GM23338 (cell line): Measurements from ENCODE around the gene FBXO41. TPM values are rescaled to one million over a fixed set of nuclear protein-coding genes. Genes with fewer than 3 reads are reported as not detected.

Experiments
- ATAC-seq: fragments of 200-7000 bp; cut with Tn5 transposase; 3 replicates; pipeline ENCODE4 v1.9.1; 2020
- DNase-seq: peaks from one replicate; pipeline ENCODE4 v3.0.0-alpha.2; 2015; ENCODE audit warnings: low spot score
- H2AFZ ChIP-seq: fragments of 200-600 bp; sonication (generic); 2 replicates; pipeline ENCODE4 v1.8.0; 2016; ENCODE audit warnings: antibody characterized with exemption, mild to moderate bottlenecking, moderate library complexity
- H3F3A ChIP-seq: fragments of 200-600 bp; sonication (generic); replicated peaks from 2 replicates; pipeline ENCODE4 v1.8.0; 2017; ENCODE audit warnings: antibody characterized with exemption, mixed run types, low read depth
- H3K27ac ChIP-seq: fragments of 200-600 bp; sonication (generic); 2 replicates; pipeline ENCODE4 v1.6.1; 2016; ENCODE audit warnings: low read depth
- H3K27me3 ChIP-seq: fragments of 200-600 bp; sonication (generic); 2 replicates; pipeline ENCODE4 v1.8.0; 2016; ENCODE audit warnings: mild to moderate bottlenecking, mixed run types, moderate library complexity; ENCODE audit not compliant: insufficient read depth
- H3K36me3 ChIP-seq: fragments of 200-600 bp; sonication (generic); 2 replicates; pipeline ENCODE4 v1.8.0; 2016; ENCODE audit warnings: mild to moderate bottlenecking; ENCODE audit not compliant: insufficient read depth
- H3K4me1 ChIP-seq: fragments of 200-600 bp; sonication (generic); 2 replicates; pipeline ENCODE4 v1.8.0; 2016; ENCODE audit warnings: mild to moderate bottlenecking, moderate library complexity; ENCODE audit not compliant: insufficient read depth
- H3K4me2 ChIP-seq: fragments of 200-600 bp; sonication (generic); 2 replicates; pipeline ENCODE4 v1.7.1; 2017; ENCODE audit warnings: mixed run types
- H3K4me3 ChIP-seq: fragments of 200-600 bp; sonication (generic); 2 replicates; pipeline ENCODE4 v1.6.1; 2016; ENCODE audit warnings: mixed run types
- H3K79me2 ChIP-seq: fragments of 200-600 bp; sonication (generic); replicated peaks from 2 replicates; pipeline ENCODE4 v1.8.0; 2017; ENCODE audit warnings: mild to moderate bottlenecking; ENCODE audit not compliant: insufficient read depth
- H3K9me2 ChIP-seq: fragments of 200-600 bp; sonication (generic); 2 replicates; pipeline ENCODE4 v1.8.0; 2017; ENCODE audit not compliant: insufficient read depth
- H4K20me1 ChIP-seq: fragments of 200-600 bp; sonication (generic); replicated peaks from 2 replicates; pipeline ENCODE4 v1.8.0; 2017; ENCODE audit warnings: mild to moderate bottlenecking; ENCODE audit not compliant: insufficient read depth
- H3K27ac Mint-ChIP-seq: 2 replicates; pipeline ENCODE4 v1.8.0; 2020; ENCODE audit warnings: inconsistent platforms, mild to moderate bottlenecking, moderate library complexity, mixed read lengths
- H3K27me3 Mint-ChIP-seq: 3 replicates; pipeline ENCODE4 v1.8.0; 2022; ENCODE audit warnings: low read depth, mild to moderate bottlenecking, moderate library complexity, mixed read lengths, inconsistent platforms; ENCODE audit not compliant: insufficient read depth, poor library complexity
- H3K36me3 Mint-ChIP-seq: 3 replicates; pipeline ENCODE4 v1.8.0; 2021; ENCODE audit warnings: low read depth, mild to moderate bottlenecking, inconsistent platforms, moderate library complexity, mixed read lengths
- H3K4me1 Mint-ChIP-seq: 3 replicates; pipeline ENCODE4 v1.8.0; 2020; ENCODE audit warnings: mild to moderate bottlenecking, inconsistent platforms, mixed read lengths
- H3K4me3 Mint-ChIP-seq: 3 replicates; pipeline ENCODE4 v1.8.0; 2021; ENCODE audit warnings: moderate library complexity, mild to moderate bottlenecking, inconsistent platforms, mixed read lengths
- H3K9me3 Mint-ChIP-seq: 3 replicates; pipeline ENCODE4 v1.8.0; 2020; ENCODE audit warnings: moderate library complexity, mild to moderate bottlenecking, inconsistent platforms, mixed read lengths
- CREB1 ChIP-seq: fragments of 250-450 bp; sonication (Bioruptor Pico); IDR thresholded peaks from 2 replicates; pipeline ENCODE4 v1.5.0; 2020; ENCODE audit warnings: low read depth, mild to moderate bottlenecking, moderate library complexity
- CTCF ChIP-seq, 2 experiments: fragments of 200-600 bp in 1 of 2; sonication (generic) in 1 of 2; conservative IDR thresholded peaks; 2 replicates each; pipeline versions ENCODE4 v1.5.1 to v1.6.1; 2016 to 2017; ENCODE audit warnings: antibody characterized with exemption in 2 of 2, low read depth in 2 of 2, mild to moderate bottlenecking in 2 of 2, moderate library complexity in 1 of 2
- ETS1 ChIP-seq: IDR thresholded peaks from 2 replicates; pipeline ENCODE4 v1.6.1; 2016; ENCODE audit warnings: antibody characterized with exemption
- EZH2 ChIP-seq: fragments of 200-600 bp; sonication (generic); IDR thresholded peaks from one replicate; pipeline ENCODE4 v1.8.0; 2017; ENCODE audit warnings: antibody characterized with exemption, mild to moderate bottlenecking, low read depth; ENCODE audit not compliant: unreplicated experiment
- EZH2phosphoT487 ChIP-seq: fragments of 200-600 bp; sonication (generic); IDR thresholded peaks from one replicate; pipeline ENCODE4 v1.8.1; 2018; ENCODE audit warnings: antibody characterized with exemption; ENCODE audit not compliant: unreplicated experiment
- JUNB ChIP-seq: IDR thresholded peaks from one replicate; pipeline ENCODE4 v1.6.1; 2016; ENCODE audit warnings: antibody characterized with exemption; ENCODE audit not compliant: unreplicated experiment
- NANOG ChIP-seq: IDR thresholded peaks from 2 replicates; pipeline ENCODE4 v1.6.1; 2016; ENCODE audit warnings: antibody characterized with exemption, borderline replicate concordance
- POLR2AphosphoS5 ChIP-seq: IDR thresholded peaks from 2 replicates; pipeline ENCODE4 v1.6.1; 2016; ENCODE audit warnings: antibody characterized with exemption, low read depth
- REST ChIP-seq: IDR thresholded peaks from one replicate; pipeline ENCODE4 v1.6.1; 2018; ENCODE audit warnings: antibody characterized with exemption; ENCODE audit not compliant: unreplicated experiment
- STAT1 ChIP-seq: IDR thresholded peaks from one replicate; pipeline ENCODE4 v1.6.1; 2016; ENCODE audit warnings: antibody characterized with exemption; ENCODE audit not compliant: unreplicated experiment
- ZNF114 ChIP-seq: fragments of 250-450 bp; sonication (Bioruptor Pico); IDR thresholded peaks from 2 replicates; pipeline ENCODE4 v1.5.0; 2020; ENCODE audit warnings: mild to moderate bottlenecking, moderate library complexity
- ZNF331 ChIP-seq: fragments of 250-450 bp; sonication (Bioruptor Pico); IDR thresholded peaks from 2 replicates; pipeline ENCODE4 v1.5.0; 2020; ENCODE audit warnings: low read depth, mild to moderate bottlenecking, moderate library complexity
- ZNF462 ChIP-seq: fragments of 250-450 bp; sonication (Bioruptor Pico); IDR thresholded peaks from 2 replicates; pipeline ENCODE4 v1.5.0; 2020; ENCODE audit warnings: mild to moderate bottlenecking, moderate library complexity
- polyA plus RNA-seq: library from polyadenylated mRNA; unstranded; fragments of >200 nt; fragmentation: Nextera tagmentation; extraction: Ambion mirVana; gene quantifications from 2 replicates; pipeline ENCODE4 v1.2.1, GENCODE V29; 2016
- total RNA-seq: library from RNA; depleted of rRNA; stranded (reverse); fragments of >200 nt; shearing (Covaris generic); gene quantifications from 2 replicates; pipeline ENCODE4 v1.2.3, GENCODE V29; 2014

The FBXO41 gene
- total and polyA plus RNA-seq, 2 experiments from 2014 or later = 3.5 to 13.8 TPM

GRCh38 chr2:73255007-73255644 is 29.2 kb downstream of the FBXO41 start:
- Histone ChIP-seq H3K9me2 (no peaks in the 10 kb centered on the region), H4K20me1 (peaks cover 28% of the 10 kb centered on the region), H3K79me2 (no peaks in the 10 kb centered on the region), H3K4me1 (peaks cover 5% of the 10 kb centered on the region; the same call in 1 of the 2 replicates), H3K27me3 (no peaks in the 10 kb centered on the region), H3K4me2 (no peak overlapping the region), H3K4me3 (no peak overlapping the region), H3F3A (peaks cover 11% of the 10 kb centered on the region; the same call in 1 of the 2 replicates), H3K27ac (no peak overlapping the region), H2AFZ (no peak overlapping the region), H3K36me3 (peaks cover 4% of the 10 kb centered on the region; the same call in 1 of the 2 replicates)
- H3K9me3 Mint-ChIP-seq = no peaks in the 10 kb centered on the region
- peaks cover 18% of the 10 kb centered on the region; the same call in 2 of the 3 replicates for H3K4me1 Mint-ChIP-seq
- no peak overlapping the region for H3K4me3 Mint-ChIP-seq
- H3K27ac Mint-ChIP-seq = no peak overlapping the region
- peaks cover 47% of the 10 kb centered on the region for H3K36me3 Mint-ChIP-seq
- peak; percentile 31 for ATAC-seq
- TF ChIP-seq ZNF331 (CRISPR knock-in tag) = no peak
- TF ChIP-seq REST = no peak
- TF ChIP-seq STAT1 = no peak
- TF ChIP-seq CTCF (conservative IDR thresholded peaks at IDR 0.05; ENCODE audit: low read depth in 2 of 2) = no peak
- TF ChIP-seq JUNB = no peak
- no peak for TF ChIP-seq ETS1
- TF ChIP-seq CREB1 (CRISPR knock-in tag) = no peak
- no peak for TF ChIP-seq EZH2phosphoT487
- no peak; the same call in 1 of the 2 replicates for TF ChIP-seq POLR2AphosphoS5
- no peak for TF ChIP-seq EZH2
- no peak for TF ChIP-seq NANOG
- TF ChIP-seq ZNF114 = no peak
- TF ChIP-seq ZNF462 (CRISPR knock-in tag) = no peak
- DNase-seq = no peak
- peaks cover 14% of the 10 kb centered on the region for H3K27me3 Mint-ChIP-seq
